Right hindlimb (tissue), 1 donor: Measurements from ENCODE around the gene SPRY1.

Source experiments
- DNase-seq: peaks from one replicate; pipeline ENCODE4 v3.0.0-alpha.2; 2018

Gene SPRY1

GRCh38 chr4:123396307-123397143 lies at the start of gene SPRY1:
TSS of gene SPRY1 (plus strand) at chr4:123396795. CDS start at chr4:123401592, 4,797 bp downstream.
- DNase-seq, result peak; percentile 95

DNA sequence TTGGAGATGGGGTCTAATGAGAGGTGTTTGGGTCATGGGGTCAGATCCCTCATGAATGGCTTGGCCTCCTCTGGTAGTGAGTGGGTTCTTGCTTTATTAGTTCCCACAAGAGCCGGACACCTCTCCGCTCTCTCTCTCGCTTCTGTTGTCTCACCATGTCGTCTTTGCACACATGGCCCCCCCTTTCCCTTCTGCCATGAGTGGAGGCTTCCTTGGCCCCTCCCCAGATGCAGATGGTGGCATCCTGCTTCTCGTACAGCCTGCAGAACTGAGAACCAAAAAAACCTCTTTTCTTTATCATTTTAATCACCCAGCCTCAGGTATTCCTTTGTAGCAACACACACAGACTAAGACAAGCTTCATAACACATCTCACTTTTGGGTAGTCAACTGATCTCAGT lies 49.6 kb upstream of the SPRY1 start:
- DNase-seq, result no peak

DNA sequence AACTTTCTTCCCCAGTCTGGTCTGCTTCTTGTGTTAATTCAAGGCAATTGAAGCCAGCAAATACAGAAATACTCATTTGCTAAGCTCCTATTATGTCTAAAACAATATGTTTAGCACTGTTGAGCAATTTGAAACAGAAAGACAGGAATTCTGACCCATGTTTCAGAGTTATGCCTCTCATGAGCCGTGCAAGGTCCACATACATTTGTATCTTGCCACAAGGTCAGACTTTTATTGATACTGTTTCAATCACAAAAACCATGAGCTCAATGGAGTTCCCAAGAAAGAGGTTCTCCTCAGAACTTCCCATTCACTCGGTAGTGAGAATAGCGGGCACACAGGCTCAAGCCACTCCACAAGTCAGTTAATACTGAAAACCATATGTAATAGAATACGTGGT lies 47.6 kb upstream of the SPRY1 start:
- DNase-seq, result no peak

GRCh38 chr4:123349421-123350190 lies 47.0 kb upstream of the SPRY1 start:
- DNase-seq, result no peak

- no peak for DNase-seq
Observed at GRCh38 chr4:123350191-123350544, 46.4 kb upstream of the SPRY1 start.

- no peak for DNase-seq
Observed at GRCh38 chr4:123350726-123351125, 45.9 kb upstream of the SPRY1 start.

DNA sequence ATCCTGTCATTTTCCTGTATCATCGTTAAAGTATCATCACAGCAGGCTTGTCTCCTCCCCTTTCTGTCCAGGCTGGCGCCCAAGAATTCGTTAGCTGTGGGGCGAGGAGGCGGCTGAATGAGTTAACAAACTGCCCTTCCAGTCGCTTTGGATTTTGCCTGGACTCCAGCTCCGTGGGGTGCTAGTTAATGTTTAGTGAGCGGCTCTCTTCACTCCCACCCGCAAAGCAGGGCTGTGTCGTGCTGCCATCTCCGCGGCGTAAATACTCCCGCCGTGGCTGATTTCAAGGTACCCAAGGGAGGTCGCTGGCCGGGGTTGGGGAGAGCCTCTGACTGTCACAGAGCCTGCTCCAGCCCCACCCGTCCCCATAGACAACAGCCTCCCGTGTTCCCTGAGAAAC lies 44.9 kb upstream of the SPRY1 start:
- DNase-seq, result no peak

DNA sequence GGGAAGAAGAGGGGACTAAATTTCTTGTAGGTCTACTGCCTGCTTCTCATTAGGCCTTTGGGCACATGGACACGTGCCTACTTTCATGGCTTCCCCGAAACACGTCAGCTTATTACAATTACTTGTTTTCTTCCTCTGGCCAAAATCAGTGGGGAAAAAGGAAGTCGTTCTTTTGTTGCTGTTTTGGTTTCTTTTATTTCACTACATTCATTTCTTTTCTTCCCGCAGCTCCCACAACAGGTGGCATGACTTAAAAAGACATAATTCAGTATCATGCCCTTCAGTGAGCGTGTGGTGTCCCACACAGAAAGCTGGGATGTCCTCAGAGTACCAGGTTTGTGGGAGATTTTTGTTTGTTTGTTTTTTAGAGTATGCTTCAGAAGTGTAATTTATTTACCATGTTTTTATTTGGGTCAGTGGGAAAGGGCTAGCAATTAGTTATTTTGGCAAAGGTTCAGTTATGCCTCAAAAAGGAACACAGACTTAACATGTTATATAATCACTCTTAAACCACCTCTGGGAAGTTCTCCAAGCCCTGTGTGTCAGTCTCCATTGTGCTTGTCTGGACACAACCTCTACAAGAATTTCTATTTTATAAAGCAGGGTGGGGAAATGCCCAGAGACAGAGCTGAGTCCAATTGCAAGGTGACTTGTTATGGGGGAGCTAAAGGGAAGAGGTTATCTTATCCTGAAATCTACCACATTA lies 44.2 kb upstream of the SPRY1 start:
- no peak for DNase-seq

DNA sequence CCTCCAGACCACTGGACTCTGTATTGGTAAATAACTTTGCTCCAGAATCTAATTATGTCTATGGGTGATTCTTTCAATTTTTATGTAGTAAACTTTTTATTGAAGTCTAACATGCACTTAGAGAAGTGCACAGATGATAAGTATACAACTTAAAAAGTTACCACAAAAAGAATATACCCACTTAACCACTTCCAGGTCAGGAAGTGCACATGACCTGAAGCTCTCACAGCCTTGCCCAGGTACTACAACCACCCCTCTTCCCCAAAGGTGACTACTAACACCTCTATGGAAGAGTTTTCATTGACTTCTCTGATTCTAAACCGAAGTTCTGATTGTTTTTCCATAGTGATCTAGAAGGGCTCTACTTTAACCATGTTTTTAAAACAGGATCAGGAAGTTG lies 43.6 kb upstream of the SPRY1 start:
- DNase-seq, result no peak

DNA sequence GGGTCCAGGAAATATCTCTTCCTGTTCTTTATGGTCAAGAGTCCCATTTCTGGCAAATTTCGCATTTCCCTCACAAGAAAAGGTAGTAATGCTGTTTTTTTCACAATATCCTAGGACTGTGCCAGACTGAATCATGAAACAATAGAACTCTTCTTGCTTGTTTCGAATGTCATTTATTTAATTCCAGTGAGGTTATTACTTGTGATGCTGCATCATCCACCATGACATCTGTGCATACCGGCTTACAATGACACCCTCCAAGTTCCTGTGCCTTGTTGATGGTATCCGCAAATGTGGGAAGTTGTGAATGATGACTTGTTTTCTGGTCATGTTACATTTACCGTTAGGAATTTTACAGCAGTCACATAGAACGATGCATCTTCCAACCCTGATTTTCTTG lies 42.9 kb upstream of the SPRY1 start:
- no peak for DNase-seq

DNA sequence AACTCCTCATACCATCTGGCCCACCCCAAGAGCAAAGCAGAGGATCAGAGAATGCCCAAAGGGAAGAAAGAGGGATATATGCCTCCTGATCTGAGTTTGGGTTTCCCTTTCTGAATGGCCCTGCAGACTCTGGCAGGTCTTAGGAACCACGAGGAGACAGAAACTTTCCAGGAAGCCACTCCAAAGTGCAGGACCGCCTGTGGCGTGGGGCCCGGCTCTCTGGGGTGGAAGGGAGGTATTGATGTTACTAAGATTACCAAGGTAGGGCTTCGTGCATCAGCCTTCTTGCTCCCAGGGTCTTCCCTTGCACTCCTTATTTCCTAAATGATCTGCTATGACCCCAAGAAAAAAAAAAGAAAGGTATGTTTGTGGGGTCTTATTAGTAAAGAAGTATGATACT lies 41.9 kb upstream of the SPRY1 start:
- DNase-seq, result no peak

DNA sequence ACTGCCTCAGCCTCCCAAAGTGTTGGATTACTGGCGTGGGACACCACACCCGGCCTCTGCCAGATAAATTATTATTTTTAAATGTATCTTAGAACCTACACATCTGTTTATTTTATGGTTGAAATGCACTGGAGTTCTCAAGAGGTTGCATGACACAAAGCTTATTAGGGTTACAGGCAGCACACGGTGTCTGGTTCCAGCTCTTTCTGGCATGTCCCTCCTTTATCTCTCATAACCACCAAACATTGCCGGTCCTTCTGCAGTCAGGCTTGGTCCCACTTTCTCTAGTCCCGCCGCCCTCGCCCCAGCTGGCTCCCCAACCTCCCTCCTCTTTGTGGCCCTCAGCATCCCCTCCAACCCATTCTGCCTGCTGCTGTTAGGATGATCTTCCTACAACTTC lies 39.7 kb upstream of the SPRY1 start:
- DNase-seq, result no peak

DNA sequence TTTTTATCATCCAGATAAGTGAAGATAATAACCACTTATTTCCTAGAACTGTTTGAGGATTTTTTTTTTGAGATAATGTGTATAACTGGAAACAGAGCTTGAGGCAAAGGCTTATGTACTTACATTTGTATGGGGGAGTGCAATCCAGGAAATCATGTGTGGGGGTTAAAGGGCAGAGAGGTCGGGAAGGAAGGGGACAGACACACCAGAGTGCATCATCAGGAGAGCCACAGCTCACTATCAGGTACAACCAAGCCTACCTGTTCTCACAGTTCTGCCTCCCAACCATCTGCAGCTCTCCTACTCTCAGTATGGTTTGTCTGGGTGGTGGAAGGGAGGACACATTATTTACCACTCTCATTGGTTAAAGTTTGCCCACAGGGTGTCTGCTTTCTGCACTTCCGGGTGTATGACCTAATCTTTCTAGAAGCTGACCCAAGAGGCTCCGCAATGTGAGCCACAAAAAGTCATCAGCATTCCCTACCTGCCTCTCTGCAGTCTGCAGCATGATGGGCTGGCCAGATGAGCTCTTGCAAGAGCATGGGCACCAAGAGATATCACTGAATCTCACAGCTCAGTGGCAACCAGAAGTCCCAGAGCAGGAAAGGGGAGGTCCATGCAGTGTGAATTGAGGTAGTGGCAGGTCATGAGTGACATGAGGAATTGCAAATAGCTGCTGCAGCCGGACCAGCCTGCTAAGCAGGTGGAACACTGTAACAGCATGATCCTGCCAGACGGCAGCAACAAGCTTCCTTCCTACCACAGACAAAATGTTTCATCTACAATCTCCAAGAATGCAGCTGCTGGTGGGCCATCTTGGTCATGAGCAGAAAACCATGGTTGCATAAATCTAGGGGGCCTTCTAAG lies 36.9 kb upstream of the SPRY1 start:
- DNase-seq, result no peak

- no peak for DNase-seq
Observed at GRCh38 chr4:123361195-123361861, 35.3 kb upstream of the SPRY1 start.

GRCh38 chr4:123362103-123362502 lies 34.5 kb upstream of the SPRY1 start:
- DNase-seq, result no peak

DNA sequence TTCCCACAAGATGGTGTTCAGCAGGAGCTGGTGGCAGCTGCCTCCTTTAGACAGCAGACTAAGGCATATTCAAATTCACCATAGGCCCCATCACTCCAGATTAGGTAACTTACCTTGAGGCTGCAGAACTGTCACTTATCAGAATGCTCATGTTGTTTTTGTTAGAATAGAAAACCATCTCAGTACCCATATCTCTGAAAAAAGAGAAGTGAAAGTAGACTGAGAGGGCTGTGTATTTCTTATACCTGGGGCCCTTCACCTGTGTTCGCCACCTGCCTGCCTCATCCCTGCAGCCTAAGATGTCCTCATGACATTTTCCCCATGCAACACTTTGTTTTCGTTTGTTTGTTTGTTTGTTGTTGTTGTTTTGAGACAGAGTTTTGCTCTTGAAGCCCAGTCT lies 32.9 kb upstream of the SPRY1 start:
- DNase-seq, result no peak

DNA sequence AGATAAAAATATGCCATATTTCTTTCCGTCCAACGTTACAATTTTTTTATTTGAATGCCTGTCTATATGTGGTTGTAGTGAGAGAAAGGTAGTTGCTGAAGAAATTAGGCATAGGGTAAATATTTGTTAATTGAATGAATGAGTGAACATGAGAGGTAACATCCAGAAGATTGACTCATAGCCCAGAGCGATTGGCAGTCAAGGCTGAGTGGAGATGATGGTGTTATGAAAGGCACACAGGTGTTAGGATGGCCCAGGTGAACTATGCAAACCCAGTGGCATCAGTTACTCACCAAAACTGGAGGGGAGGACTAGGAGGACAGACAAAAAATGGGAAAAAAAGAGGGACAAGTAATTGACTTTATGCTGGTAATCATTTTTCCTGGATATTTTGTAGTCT lies 31.7 kb upstream of the SPRY1 start:
- DNase-seq, result no peak

DNA sequence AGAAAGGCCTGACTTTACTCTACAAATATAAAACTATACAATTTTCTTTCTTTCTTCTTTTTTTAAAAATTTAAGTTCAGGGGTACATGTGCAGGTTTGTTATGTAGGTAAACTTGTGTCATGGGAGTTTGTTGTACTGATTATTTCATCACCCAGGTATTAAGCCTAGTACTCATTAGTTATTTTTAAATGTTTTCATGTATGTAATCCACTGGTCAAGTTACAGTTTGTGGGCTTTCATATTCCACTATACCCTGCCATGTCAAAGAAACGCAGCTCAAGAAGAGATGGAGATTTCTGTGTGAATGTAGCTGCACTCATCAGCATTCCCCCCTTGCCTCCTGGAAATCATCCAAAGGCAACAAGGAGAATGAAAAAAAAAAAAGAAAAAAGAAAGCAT lies 31.2 kb upstream of the SPRY1 start:
- DNase-seq, result no peak

GRCh38 chr4:123366144-123366748 lies 30.3 kb upstream of the SPRY1 start:
- no peak for DNase-seq

GRCh38 chr4:123378794-123379193 lies 17.8 kb upstream of the SPRY1 start:
- no peak for DNase-seq

GRCh38 chr4:123379392-123379791 lies 17.2 kb upstream of the SPRY1 start:
- DNase-seq, result no peak
